GM19455 (cell line): Measurements from ENCODE around the gene DTNBP1.
"Not testable (repeated sequence)": the region's sequence is repeated elsewhere in the genome, so short reads cannot be mapped to it uniquely, and the experiment has no call there.

Experiments
- ATAC-seq: cut with Tn5 transposase; IDR thresholded peaks from one replicate; pipeline ENCODE4 v1.9.1; 2021; ENCODE audit not compliant: unreplicated experiment

DTNBP1 gene

DNA sequence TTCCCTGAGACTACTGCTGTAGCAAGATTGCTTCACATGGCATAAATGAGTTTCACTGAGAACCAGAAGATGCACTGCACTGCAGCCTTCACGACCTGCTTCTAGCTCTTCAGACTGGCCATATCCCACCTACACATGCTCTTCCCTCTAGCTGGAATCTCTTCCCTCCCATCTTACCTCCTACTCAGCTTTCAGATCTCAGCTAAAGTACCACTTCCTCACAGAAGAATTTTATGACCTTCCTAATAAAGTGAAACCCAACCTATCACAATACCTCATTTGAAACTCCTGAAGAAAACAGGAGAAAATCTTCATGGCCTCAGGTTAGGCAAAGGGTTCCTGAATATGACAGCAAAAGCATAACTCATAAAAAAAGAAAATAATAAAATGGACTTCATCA is 99.9 kb downstream of the DTNBP1 start:
- ATAC-seq = no peak

DNA sequence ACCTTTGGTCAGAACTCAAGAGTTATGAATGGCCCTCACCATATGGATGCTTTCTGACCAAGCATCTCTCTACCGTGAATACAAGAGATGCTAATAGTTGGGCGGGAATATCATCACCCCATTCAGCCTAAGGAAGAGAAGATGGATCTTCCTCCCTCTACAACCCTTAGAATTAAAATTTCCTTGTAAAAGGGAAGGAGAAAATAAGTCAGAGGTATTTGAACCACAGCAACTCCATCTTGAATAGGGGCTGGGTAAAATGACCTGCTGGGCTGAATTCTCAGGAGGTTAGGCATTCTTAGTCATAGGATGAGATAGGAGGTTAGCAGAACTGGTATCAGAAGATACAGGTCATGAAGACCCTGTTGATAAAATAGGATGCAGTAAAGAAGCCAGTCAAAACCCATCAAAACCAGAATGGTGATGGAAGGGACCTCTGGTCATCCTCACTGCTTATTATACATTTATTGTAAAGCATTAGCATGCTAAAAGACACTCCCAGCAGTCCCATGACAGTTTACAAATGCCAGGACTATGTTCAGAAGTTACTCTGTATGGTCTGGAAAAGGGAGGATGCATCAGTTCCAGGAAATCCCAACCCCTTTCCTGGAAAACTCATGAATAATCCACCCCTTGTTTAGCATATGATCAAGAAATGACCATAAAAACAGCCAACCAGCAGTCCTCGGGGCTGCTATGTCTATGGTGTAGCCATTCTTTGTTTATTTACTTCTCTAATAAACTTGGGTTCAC is 101.2 kb downstream of the DTNBP1 start:
- ATAC-seq = no peak

DNA sequence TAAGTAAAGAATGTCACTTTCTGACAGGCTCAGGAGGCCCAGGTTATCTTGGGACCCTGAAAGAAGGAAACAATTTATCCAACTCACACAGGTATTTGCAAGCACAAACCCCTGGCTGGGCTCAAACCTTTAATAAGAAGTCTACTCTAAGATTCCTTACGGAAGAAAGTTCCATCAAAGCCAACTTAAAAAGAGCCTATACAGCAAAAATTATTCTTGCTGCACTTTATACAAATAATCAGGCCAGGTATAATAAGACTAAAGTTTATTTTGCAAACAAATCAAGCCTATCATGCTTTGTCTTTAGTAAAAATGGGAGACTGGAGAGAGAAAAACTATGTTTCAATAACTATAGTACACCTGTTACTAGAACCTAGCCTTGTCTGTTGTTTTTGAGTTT is 102.1 kb downstream of the DTNBP1 start:
- no peak for ATAC-seq

DNA sequence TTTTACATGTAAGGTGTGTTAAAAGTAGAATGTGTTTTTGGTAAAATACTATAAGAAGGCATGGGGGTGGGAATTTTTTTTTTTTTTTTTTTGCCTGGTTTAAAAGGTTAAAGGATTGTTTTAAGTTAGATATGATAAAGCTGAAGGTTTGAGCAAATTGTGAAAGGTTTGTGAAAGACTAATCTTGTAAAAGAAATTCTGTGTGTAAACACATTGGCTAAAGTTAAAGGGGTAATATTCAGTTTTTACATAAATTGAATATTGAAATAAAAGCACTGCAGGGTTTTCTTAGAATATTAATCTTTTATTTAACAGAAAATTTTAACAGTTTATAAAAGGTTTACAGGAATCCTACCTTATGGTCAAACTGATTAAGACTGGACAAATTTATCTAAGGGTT is 105.7 kb downstream of the DTNBP1 start:
- no peak for ATAC-seq

DNA sequence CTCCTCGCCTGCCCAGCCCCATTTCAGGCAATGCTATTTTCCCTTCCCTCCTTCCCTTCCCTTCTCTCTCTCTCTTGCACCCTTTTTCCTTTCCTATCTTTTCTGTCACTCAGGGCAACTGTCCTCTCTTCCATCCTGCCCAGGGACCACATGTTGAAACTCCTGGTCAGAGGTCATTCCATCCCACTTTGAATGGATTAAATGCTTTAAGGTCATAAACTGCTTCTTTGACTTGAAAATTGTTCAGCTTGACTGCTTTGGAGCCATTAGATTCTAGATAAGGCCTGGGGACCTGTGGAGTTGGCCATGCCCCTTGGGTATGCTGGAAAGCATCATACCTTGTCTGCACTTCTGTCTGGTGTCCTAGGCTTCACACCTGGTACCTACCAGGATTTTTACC is 106.1 kb downstream of the DTNBP1 start:
- ATAC-seq = no peak

DNA sequence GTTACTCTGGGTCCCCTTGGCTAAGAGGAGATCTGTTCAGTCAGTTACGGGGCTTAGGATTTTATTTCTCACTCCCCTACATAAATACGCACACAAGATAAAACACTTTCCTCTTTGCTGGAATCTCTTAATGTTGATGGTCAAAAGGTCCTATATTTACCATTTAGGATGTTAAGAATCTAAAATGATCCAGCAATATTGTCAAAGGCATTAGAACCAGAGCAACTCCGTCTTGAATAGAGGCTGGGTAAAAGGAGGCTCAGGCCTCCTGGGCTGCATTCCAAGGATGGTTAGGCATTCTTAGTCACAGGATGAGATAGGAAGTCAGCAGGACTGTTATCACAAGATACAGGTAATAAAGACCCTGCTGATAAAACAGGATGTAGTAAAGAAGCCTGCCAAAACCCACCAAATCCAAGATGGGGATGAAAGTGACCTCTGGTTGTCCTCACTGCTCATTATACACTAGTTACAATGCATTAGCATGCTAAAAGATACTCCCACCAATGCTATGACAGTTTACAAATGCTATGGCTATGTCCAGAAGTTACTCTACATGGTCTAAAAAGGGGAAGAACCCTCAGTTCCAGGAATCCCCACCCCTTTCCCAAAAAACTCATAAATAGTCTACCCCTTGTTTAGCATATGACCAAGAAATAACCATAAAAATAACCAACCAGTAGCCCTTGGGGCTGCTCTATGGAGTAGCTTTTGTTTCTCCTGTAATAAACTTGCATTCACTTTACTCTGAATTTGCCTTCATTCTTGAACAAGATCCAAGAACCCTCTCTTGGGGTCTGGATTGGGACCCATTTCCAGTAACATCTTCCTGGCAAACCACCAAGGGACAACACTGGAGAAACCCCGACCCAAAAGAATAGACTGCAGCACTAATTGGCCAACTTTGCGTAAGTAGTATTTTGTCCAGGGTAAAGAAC is 107.5 kb downstream of the DTNBP1 start:
- ATAC-seq = no peak

DNA sequence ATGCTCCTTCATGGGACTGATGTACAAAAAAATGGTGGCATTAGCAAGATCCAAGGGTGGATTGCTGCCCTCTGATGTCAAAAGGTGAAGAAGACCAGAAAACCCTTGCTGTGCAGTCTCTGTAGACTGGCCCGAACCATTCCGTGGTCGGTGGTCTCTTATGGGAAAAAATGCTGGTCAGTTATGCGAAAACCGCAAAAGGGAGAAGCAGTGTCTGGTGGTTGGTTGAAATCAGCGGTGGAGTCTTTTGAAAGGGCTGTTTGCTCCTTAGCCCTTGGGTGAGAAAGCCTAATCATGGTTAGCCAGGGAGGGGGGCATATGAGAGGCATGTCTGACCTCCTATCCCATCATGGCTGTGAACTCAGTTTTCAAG is 108.1 kb downstream of the DTNBP1 start:
- ATAC-seq = no peak

DNA sequence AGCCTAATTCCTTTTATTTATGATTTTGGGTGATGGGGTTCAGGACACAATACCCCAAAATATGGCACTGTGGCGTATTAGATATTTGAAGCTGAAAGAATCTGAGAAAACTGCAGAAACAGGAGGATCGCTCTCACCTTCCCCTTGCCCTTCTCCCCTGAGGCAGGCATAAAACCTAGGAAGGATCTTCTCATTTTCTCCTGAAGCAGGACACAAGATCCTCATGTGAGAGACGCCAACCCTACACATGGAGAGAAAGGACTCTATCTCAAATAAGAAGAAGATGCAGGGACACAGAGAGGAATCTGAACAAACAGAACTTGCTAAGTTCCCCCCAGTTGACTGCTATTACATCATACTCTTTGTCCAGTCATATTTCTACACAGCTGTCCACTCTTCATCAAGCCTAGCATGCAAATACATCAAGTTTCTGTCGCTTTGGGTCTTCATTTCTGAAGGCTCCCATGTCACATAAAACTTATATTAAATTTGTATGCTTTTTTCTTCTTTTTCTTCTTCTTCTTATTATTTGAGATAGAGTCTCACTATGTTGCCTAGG is 109.0 kb downstream of the DTNBP1 start:
- ATAC-seq = no peak

DNA sequence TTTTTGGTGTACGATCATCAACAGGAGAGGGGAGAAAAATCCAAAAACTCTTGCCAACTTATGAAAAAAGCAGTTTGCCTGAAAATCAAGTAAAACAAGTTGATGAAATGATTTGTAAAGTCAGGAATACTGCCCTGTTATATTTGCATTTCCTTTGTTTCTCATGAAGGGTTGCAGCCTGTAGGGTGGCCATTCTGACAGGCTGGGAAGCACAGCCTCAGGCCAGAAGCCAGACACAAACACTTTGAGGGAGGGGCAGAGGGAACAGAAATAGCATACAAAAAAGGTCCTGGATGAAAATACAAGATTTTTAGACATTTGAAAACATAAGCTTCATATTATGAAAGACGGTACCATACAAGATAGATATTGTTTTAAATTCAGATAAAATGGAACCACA is 109.8 kb downstream of the DTNBP1 start:
- no peak for ATAC-seq

DNA sequence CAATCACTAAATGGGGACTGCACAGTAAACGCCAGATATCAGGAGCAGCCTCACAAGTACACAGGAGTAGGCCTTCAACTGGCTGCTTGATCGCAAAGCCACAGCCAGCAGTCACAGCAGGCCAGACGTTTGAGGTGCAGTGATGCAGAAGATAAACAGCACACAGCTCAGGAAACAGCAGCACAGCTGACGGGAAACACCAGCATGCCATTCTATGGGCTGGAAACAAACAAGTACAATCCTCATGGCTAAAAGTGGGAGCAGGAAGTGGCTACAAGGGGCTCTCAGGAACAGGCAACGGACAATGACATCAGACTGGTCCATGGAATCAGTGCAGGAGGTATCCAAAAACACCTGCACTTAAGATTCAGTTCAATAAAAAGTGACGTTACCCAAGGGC is 111.0 kb downstream of the DTNBP1 start:
- ATAC-seq = no peak

DNA sequence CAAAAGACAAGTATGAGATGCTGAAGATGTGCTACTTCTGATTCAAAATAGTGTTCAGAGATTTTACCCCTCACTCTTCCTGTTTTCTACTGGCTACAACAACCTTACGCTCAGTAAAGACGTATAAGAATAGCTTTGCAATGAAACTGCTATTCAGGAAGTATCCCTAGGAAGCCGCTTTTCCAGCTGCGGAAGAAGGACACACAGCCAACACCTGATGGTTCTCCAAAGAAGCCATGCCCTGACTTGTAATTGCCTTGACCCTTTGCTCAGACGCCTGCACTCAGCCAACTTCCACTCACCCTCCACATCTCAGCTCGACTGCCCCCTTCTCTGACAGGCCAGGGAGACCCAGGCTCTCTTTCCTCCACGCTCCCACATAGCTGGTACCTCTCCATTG is 111.6 kb downstream of the DTNBP1 start:
- ATAC-seq = no peak

DNA sequence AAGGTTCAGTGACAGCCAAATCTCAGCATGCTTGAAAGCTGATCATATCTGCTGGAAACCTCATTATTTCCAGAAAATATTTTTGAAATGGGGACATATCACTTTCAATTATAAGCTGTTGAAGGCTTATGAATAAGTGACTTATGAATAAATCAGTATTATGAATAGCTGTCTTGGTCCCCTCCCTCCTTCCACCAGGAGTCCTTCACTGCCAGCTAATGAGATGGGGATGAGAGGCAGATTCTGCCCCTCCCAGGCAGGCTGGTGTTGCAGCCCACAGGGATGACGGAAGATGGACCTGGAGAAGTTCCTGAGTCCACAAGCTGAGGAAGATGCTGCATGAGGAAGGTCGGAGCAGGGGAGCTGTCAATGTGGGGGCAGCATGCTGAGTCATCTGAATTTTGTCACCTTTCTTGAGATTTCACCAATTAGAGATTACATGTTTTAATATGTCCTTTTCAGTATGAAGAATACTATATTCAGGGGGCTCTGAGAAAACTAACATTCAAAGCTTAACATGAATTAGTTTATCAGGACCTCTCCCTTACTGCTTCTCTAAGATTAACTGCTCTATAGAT is 112.2 kb downstream of the DTNBP1 start:
- no peak for ATAC-seq

DNA sequence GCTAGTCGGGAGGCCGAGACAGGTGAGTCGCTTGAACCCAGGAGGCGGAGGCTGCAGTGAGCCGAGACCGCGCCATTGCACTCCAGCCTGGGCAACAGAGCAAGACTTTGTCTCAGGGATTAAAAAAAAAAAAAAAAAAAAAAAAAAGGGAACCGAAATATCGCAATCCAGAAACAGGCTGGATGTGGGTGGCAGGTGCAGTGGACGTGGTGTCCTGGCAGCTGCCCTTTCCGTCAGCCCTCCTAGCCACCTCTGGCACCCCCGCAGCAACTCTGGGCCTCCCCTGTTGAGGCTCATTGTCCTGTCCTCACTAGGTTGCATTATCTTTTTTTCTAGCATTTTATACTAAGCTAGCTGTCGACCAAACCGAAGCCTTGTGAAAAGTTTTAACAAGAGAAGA is 113.5 kb downstream of the DTNBP1 start:
- no peak for ATAC-seq

DNA sequence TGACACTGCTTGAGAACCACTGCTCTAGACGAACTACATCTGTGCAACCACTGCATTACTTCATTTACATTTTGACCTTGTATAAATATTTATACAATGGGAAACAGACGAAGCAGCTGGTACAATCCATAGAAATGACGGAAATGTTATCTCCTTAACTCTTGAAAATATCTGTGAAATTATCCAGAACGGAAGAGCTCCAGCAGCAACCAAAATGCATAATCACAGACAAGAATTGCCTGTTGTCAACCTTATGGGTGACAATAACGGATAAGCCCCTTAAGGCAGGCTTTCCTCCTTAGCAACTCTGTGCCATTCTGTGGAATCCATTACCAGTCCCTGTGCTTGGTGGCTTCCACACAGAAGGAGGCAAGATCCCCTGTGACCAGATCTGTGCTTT is 115.4 kb downstream of the DTNBP1 start:
- no peak for ATAC-seq

DNA sequence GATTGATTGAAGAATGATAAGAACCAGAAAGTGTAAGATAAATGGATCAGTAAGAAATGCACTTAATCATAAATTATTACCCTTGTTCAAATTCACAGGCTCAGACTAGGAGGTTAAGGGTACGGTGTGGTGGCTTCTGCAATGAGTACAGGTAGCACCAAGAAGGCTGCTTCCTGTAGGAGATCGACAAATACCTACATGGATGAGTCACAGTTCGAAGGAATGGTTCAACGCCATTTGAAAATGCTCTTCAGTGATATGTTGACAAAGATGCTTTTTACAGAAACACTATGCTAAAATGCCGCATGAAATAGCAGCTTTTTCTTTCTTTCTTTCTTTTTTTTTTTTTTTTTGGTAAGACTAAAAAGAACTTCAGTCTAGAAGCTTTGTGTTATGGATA is 116.2 kb downstream of the DTNBP1 start:
- ATAC-seq = no peak

DNA sequence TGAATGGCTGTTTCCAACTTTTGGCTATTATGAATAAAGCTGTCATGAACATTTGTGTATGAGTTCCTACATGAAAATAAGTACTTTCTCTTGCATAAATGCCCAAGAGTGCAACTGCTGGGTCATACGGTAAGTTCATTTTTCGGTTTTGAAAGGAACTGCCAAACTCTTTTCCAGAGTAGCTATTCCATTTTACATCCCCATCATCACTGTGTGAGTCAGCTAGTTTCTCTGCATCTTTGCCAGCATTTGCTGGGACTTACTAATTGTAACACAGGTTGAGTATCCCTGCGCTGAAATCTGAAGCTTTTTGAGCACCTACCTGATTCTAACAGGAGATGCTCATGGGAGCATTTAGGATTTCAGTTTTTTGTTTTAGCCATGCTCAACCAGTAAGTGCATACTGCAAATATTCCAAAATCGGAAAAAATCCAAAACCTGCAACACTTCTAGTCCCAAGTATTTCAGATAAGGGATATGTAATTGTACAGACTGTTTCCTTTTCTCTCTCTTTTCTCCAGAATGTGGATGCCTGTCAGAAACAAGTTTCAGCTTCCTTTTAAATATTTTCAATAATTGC is 118.4 kb downstream of the DTNBP1 start:
- ATAC-seq = no peak

DNA sequence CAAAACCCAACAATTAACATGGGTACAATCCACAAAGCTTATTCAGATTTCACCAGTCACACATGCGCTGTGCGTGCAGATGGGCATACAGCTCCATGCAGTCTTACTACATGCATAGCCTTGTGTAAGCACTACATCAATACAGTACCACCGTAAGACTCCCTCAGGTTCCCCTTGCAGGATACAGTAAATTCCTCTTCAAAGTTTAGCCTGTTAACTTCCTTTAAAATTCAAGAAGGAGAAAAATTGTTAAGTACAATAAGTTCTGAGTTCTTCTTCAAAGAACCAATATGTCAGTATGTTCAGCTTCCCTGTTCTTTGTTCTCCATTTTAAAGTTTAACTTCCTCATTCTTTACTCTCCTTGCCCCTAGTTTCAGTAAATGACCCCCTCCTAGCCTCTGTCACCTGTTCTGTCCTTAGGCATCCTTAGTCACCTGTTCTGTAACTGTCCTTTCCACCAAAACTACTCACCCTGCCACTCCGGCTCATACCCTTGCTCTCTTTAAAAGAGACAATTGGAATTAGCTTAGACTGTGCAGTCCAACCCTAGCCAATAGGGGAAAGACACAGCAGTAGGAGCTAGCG is 119.4 kb downstream of the DTNBP1 start:
- not testable (repeated sequence) for ATAC-seq

DNA sequence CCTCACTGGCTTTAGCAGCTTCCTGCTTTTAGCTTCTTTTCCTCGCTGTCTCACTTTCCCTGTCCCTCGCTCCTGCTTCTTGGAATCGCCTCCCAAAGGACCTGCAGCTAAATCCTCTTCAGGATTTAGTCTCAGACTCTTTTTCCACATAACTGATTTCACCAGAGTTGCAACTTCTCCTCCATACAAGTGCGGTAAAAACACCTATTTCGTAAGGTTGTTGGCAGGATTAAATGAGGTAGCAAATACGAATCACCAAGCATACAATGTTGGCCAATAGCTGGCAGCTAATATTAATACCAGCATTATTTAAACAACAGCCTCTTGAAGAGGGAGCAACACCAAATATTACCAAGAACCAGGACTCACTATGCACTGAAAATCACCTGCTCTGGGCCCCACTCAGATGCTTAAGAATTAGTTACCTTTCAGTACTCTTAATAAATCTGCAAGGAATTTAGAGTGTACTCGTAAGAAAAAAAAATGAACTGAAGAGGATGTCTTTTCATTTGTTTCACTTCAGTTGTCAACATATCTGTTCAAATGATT is 123.0 kb downstream of the DTNBP1 start:
- ATAC-seq = no peak

DNA sequence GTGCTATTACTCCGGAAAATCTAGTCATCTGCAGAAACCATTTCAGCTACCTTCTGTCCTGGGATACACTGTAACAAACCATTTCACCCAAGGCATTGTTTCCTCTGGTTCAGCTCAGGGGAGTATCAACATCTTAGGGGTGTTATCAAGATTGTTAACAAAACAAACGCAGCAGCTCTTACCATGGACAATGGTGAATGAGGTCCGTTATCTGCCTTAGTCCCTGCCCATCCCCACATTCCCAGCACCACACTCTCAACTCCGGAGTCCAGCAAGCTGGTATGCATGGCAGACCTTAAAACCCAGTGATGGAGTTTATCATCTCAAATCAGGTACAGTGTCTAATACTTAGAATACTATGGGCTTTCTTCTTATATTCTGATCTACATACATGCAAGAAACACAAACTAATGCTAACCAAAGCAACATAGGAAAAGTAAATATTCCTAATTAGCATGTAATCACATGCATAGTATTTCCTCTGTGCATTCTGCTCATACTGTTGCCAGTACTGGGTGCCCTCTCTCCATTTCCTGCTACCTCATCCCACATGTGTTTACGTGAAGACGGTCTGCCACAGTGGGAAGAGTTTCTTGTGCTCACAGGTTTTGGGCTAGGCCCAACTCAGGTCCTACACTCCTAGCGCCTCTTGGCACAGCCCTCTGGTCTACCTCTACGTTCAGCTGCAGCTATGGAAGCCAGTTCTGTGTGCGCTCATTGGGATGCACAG is 123.9 kb downstream of the DTNBP1 start:
- no peak for ATAC-seq

DNA sequence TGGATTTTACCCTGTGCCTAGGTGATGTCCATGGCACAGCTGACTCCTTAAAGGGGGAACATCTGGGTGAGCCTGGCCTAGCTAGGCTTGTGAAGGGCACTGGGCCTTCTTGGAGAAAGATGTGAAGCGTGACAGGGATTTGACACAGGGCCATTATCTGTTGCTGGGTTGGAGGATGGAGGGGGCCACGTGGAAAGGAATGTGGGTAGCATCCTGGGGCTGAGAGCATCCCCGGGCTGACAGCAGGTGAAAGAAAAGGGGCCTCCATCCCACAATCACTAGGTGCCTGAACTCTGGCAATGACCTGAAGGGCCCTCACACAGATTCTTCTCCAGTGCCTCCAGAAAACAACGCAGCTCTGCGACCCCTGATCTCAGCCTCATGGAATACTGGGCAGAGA is 124.7 kb downstream of the DTNBP1 start:
- no peak for ATAC-seq
